ENCODE results near the gene EN1.

GRCh38 chr2:118806797-118807667 lies 40.4 kb downstream of the EN1 start:
- TF ChIP-seq CTCF (IDR thresholded peaks at IDR 0.05) (no peak), POLR2AphosphoS5 (IDR thresholded peaks at IDR 0.05) (no peak), POLR2A (IDR thresholded peaks at IDR 0.05) (no peak)

Measured in gastroesophageal sphincter (tissue), 3 donors.